GM18499 (cell line): ENCODE measurements around the gene ERICH6B.

Experiments
- ATAC-seq: cut with Tn5 transposase; IDR thresholded peaks from one replicate; pipeline ENCODE4 v1.9.1; 2021; ENCODE audit warnings: moderate number of reproducible peaks; ENCODE audit not compliant: insufficient read depth, unreplicated experiment

Gene ERICH6B

GRCh38 chr13:45602183-45603170, 13.1 kb downstream of the ERICH6B start:
- no peak for ATAC-seq

GRCh38 chr13:45601680-45602079, 13.9 kb downstream of the ERICH6B start:
- no peak for ATAC-seq

GRCh38 chr13:45598597-45598996, 16.9 kb downstream of the ERICH6B start:
- no peak for ATAC-seq

- no peak for ATAC-seq
These were observed 18.6 kb downstream of the ERICH6B start for GRCh38 chr13:45596800-45597475.

- no peak for ATAC-seq
These were observed 19.6 kb downstream of the ERICH6B start for GRCh38 chr13:45595965-45596364.

GRCh38 chr13:45594764-45595163, 20.8 kb downstream of the ERICH6B start:
- no peak for ATAC-seq

GRCh38 chr13:45594227-45594626, 21.3 kb downstream of the ERICH6B start:
- ATAC-seq = no peak

- ATAC-seq = no peak
These were observed 22.8 kb downstream of the ERICH6B start for GRCh38 chr13:45592758-45593157.

- ATAC-seq = no peak
These were observed 25.5 kb downstream of the ERICH6B start for GRCh38 chr13:45590066-45590465.

- no peak for ATAC-seq
These were observed 27.6 kb downstream of the ERICH6B start for GRCh38 chr13:45587897-45588296.

GRCh38 chr13:45584816-45585215, 30.7 kb downstream of the ERICH6B start:
- ATAC-seq = no peak

- no peak for ATAC-seq
These were observed 33.0 kb downstream of the ERICH6B start for GRCh38 chr13:45582408-45583076.

- no peak for ATAC-seq
These were observed 39.1 kb downstream of the ERICH6B start for GRCh38 chr13:45576466-45576865.

- no peak for ATAC-seq
These were observed 39.7 kb downstream of the ERICH6B start for GRCh38 chr13:45575830-45576180.

- ATAC-seq = no peak
These were observed 40.3 kb downstream of the ERICH6B start for GRCh38 chr13:45575146-45575829.

GRCh38 chr13:45565331-45565730, 50.2 kb downstream of the ERICH6B start:
- no peak for ATAC-seq

- ATAC-seq = no peak
These were observed 51.3 kb downstream of the ERICH6B start for GRCh38 chr13:45564133-45564776.

- no peak for ATAC-seq
These were observed 60.9 kb downstream of the ERICH6B start for GRCh38 chr13:45554604-45555109.

- no peak for ATAC-seq
These were observed 67.3 kb downstream of the ERICH6B start for GRCh38 chr13:45548281-45548680.

- ATAC-seq = no peak
These were observed 69.2 kb downstream of the ERICH6B start for GRCh38 chr13:45546410-45546765.
